ENCODE data around the gene RIC8B.

Gene RIC8B

DNA sequence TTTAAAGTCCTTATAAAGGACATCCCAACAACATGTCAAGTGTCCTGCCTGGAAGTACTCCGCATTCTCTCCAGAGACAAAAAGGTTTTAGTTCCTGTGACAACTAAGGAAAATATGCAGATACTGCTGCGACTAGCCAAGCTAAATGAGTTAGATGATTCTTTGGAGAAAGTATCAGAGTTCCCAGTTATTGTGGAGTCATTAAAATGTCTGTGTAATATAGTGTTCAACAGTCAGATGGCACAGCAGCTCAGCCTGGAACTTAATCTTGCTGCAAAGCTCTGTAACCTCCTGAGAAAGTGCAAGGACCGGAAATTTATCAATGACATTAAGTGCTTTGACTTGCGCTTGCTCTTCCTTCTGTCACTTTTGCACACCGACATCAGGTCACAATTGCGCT is 40.2 kb downstream of the RIC8B start:
- no peak for DNase-seq

DNA sequence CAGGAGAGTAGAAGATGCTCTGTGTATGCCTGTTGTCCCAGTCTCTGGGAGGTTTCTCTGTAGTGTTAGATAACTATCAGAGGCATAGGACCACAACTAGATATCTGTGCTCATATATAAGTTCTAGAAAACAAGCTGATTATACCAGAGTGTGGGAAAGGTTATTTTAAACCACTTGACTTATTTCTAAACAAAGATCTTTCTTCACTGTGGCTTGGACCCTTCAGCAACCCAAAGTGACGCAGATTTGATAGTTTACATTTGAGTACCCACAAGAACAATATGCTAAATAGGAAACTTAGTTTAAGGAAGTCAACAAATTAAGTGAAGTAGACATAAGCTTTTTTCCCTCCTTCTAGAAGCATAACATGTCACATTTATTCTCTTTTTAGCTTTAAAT is 41.3 kb downstream of the RIC8B start:
- no peak for DNase-seq

DNA sequence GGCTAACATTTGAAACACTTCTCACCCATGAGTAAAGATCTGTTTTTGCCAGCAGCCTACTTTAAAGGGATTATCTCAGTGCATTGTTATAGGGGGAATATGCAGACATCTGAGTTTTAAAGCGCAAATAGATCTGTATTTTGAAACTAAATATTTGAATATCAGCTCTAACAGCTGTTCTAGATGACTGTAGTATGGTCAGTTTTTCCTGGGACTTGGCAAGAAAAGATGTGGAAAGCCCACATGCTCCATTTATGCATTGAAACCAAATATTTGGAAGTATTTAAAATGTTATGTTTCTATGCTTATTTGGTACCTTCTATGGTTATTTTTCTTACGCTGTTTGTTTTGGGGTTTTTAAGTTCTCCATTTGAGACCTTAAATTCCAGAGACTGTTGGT is 41.7 kb downstream of the RIC8B start:
- no peak for DNase-seq

DNA sequence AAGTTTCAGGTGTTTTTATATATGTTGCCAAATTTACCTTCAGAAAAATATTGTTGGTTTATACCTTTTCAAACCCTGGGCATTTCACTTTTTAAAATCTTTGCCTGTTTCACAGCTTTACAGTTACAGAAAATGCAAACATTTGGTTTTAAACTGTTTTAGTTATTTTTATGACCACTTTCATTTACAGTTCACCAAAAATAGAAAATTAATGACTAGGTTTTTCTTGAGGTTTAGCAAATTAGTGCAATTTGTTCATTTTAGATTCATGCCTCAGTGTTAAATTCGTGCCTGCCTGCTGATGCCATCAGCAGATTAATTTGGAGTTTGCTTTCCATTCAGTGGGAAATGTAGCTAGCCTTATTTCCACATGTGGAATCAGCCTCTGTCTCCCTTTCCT is 45.5 kb downstream of the RIC8B start:
- DNase-seq, result no peak

- no peak for DNase-seq
Observed at GRCh38 chr12:106831699-106832098, 57.2 kb downstream of the RIC8B start.

DNA sequence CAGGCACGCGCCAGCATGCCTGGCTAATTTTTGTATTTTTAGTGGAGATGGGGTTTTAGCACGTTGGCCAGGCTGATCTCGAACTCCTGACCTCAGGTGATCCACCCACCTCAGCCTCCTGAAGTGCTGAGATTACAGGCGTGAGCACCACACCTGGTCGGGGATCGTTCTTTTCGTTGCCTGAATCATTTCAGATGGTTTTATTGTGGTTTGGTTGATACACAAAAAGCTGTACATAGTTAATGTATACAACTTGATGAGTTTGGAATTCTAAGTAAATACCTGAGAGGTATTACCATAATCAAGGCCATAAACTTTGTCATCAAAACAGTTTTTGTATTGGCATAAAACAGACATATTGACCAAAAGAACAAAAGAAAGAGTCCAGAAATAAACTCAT is 63.3 kb downstream of the RIC8B start:
- DNase-seq, result no peak

- DNase-seq, result no peak
Observed at GRCh38 chr12:106839333-106839732, 64.9 kb downstream of the RIC8B start.

DNA sequence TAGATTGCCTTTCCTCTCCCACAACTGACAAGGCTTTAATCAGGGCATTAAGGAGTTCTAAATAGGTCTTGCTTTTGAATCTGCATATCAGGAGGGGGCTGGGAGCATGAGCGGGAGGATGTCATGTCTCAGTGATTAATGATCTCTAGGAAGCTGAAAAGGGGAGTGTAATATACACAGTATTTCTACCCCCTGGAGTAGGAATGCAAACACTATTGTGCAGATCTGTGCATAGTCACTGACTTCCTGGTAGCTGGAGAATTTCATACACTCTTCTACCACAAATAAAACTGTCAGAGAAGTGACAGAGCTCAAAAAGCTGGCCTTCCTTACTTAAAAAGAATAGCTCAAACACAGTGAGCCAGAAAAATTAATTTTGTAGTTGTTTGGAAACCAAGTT is 65.8 kb downstream of the RIC8B start:
- DNase-seq, result peak; percentile 50

GRCh38 chr12:106841510-106842302 is 67.2 kb downstream of the RIC8B start:
- DNase-seq, result peak; percentile 32

DNA sequence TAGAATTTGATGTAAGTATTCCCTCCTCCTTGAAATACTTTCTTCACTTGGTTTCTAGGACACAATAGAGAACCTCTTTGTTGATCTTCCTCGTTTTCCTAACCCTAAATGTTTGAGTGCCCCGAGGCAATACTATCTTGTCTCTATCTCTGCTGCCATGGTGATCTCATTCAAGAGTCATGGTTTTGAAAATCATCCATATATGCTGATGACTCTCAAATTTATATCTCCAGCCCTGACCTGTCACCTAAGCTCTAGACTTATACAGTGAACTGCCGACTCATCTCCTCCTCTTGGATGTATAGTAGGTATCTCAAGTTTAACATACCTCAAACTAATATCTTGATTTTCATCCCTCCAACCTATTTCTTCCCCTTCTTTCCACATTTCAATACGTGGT is 71.4 kb downstream of the RIC8B start:
- DNase-seq, result no peak

- DNase-seq, result no peak
Observed at GRCh38 chr12:106847861-106848260, 73.4 kb downstream of the RIC8B start.

GRCh38 chr12:106851306-106851705 is 76.8 kb downstream of the RIC8B start:
- no peak for DNase-seq

GRCh38 chr12:106854723-106855122 is 80.2 kb downstream of the RIC8B start:
- no peak for DNase-seq

GRCh38 chr12:106855221-106855758 is 80.8 kb downstream of the RIC8B start:
- no peak for DNase-seq

DNA sequence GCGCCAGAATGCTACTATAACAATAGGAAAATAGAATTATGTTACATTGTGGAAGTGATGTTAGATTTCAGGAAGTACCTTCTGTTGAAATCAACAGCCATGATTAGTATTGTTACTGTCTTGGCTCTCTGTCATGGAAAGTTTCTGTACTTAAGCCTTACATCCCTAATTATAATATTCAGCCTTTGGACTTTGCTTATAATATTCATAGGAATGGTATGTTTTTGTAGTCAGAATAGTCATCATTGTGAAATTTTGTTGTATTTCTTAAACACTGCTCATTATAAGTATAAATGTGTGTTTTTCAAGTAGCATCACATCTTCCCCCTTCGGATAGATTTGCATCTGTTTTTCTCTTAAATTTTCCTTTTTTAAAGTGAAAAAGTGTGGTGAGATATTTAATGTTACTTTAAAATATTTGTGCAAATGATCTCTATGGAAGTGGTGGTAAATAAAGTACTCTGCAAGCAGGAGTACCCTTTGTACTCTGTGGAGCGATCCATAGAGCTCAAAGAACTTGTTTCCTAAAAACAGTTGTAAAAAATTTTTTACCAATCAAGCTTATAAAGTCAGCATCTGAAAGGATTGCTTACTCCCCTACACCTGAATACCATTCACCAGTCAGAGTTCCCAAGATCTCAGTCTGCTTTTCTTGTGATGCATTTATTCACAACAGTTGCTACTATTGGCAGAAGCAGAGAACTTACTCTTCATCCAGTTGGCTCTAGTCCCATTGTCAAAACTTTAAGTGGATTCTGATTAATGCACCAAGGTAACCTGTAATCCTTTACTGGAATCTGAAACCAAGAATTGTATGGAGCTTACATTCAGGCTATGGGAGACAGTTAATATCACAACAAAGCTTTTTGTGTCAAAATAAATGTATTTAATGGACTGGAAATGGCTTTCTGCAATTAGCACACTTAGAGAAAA is 87.8 kb downstream of the RIC8B start:
- DNase-seq, result no peak

DNA sequence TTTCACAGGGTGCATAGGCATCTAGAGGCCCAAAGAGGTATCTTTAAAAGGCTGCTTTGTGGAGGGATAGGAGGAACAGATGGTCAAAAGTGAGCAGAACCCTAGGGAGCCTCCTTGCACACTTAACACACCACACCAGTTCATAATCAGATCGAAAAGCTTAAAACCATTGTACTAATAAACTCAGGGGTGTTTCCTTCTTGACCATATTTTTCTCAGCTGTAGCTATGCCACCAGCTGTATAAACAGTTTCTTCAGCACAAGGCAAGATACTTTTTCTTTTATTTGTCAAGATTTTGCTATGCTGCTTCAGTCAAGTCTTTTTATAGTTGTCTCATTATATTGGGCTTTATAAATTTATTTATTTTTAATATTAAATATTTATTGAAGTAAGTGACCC is 88.7 kb downstream of the RIC8B start:
- no peak for DNase-seq

DNA sequence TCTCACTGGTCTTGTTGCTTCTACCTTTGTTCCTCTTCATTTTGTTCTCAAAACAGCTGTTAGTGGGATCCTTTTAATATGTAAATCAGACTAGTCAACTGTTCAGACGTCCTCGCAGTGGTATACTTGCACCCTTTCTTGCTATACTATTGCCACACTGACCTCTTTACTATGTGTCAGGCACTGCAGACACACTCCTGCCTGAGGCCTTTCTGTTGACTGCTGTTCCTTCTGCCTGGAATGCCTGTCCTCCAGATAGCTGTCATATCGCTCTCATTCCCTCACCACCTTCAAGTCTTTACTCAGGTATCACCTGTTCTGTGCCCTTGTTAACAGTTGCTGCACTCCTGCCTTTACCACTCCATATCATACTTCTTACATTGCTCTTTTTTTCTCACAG is 91.2 kb downstream of the RIC8B start:
- no peak for DNase-seq

DNA sequence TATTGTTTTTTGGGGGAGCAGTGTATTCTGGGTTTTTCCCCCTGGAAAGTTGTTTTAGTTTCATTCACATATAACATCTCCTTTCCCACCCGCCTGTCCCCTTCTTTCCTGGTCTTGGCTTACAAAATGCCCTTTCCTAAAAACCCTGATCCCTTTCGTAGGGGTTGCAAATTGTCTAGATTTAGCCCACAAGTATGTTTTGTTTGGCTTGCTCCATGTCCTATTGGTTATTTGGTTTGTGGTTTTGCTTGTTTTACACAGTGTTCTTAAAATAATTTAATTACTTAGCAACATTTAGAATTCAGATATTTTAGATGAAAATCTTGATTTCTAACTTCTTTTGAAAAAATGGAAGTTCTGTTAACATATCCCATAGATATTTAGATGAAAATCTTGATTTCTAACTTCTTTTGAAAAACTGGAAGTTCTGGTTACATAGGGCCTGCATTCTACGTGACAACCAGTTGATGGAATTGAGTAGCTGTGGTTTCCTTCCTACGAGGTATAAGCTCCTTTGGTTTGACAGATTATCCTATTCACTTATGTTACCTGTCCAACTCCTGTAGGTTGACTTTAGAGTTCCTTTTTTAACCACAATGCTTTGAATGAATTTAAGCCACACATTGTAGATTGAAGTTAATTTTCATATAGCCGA is 92.1 kb downstream of the RIC8B start:
- no peak for DNase-seq

GRCh38 chr12:106867651-106868050 is 93.2 kb downstream of the RIC8B start:
- DNase-seq, result no peak

- DNase-seq, result no peak
Observed at GRCh38 chr12:106868982-106869700, 94.7 kb downstream of the RIC8B start.

DNA sequence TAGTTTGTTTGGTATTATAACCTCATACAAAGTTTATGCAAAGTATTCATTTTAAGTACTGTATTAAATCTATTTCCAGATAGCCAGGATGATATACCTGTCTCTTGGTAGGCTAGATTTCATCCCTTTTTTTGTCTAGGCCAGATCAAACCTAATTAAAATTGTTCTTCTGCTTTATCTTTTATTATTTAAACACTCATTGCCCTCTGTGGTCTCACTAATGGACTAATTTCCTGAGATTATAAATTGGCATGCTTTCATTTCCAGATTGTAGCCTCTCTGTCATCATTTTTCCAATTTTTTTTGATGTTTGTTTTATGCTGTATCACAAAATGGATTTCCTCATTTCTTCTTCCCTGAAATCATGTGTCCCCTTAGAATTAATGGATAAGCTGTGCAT is 95.6 kb downstream of the RIC8B start:
- no peak for DNase-seq

- DNase-seq, result no peak
Observed at GRCh38 chr12:106871477-106871876, 97.0 kb downstream of the RIC8B start.

DNA sequence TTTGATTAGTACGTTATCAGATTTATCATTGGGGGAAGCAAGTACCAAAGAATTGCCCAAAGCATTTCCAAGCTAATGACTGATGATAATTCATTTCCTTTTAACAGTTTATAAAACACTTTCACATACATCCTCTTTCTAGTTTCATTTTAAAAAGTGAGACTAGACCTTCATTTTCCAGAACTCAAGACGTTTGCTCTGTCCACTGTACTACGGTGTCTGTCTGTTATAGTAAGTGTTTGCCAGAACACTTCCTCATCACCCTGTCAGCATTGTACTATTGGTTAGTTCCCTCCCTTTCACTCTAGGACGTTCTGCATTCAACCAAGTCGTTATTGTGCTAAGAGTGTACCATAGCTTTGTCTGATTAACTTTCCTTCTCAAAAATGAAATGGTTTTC is 99.5 kb downstream of the RIC8B start:
- no peak for DNase-seq
